ENCODE results near the gene SYNE1. TPM values are rescaled to one million over a fixed set of nuclear protein-coding genes. Genes with fewer than 3 reads are reported as not detected.

The SYNE1 gene
- polyA plus RNA-seq, 1 experiment: 35.7 TPM

- H3K4me3 ChIP-seq (ENCODE audit: low read depth, low read length): no peak overlapping the region
- no peak overlapping the region for H3K27ac ChIP-seq (ENCODE audit: low read depth, low read length)
- ChIA-PET CTCF (interaction anchor here (0.6 to 1.3 kb wide), 6 partner anchors 9 to 543 kb away, joined by 3 to 4 read pairs (median 3); no protein-coding TSS in a partner anchor), POLR2A (no interaction called here)
- DNase-seq (ENCODE audit: low read depth, low spot score): no peak
- TF ChIP-seq CTCF (IDR thresholded peaks at IDR 0.05; ENCODE audit: low read depth, low read length): no peak
- H3K27me3 ChIP-seq (ENCODE audit: control insufficient read depth, insufficient read depth, low read length): no peaks in the 10 kb centered on the region
- no peaks in the 10 kb centered on the region for H3K9me3 ChIP-seq (ENCODE audit: control insufficient read depth, insufficient read depth, low read length)
These were observed 340.4 kb downstream of the SYNE1 start for GRCh38 chr6:152296648-152297376.

GRCh38 chr6:152295920-152296319 is 341.2 kb downstream of the SYNE1 start:
- no peak overlapping the region for H3K4me3 ChIP-seq (ENCODE audit: low read depth, low read length)
- no peak for TF ChIP-seq CTCF (IDR thresholded peaks at IDR 0.05; ENCODE audit: low read depth, low read length)
- no peaks in the 10 kb centered on the region for H3K27me3 ChIP-seq (ENCODE audit: control insufficient read depth, insufficient read depth, low read length)
- no peak overlapping the region for H3K27ac ChIP-seq (ENCODE audit: low read depth, low read length)
- ChIA-PET CTCF (interaction anchor here (0.8 to 1.3 kb wide), 5 partner anchors 10 to 652 kb away, joined by 3 to 4 read pairs (median 3); no protein-coding TSS in a partner anchor), POLR2A (no interaction called here)
- no peaks in the 10 kb centered on the region for H3K9me3 ChIP-seq (ENCODE audit: control insufficient read depth, insufficient read depth, low read length)
- DNase-seq (ENCODE audit: low read depth, low spot score): no peak

GRCh38 chr6:152295346-152295745 is 341.8 kb downstream of the SYNE1 start:
- no peak overlapping the region for H3K27ac ChIP-seq (ENCODE audit: low read depth, low read length)
- no peak for TF ChIP-seq CTCF (IDR thresholded peaks at IDR 0.05; ENCODE audit: low read depth, low read length)
- ChIA-PET CTCF (interaction anchor here (1.0 to 1.2 kb wide), 3 partner anchors 11 to 653 kb away, joined by 3 to 19 read pairs (median 3); no protein-coding TSS in a partner anchor), POLR2A (no interaction called here)
- peak; percentile 93 for DNase-seq (ENCODE audit: low read depth, low spot score)
- H3K4me3 ChIP-seq (ENCODE audit: low read depth, low read length): no peak overlapping the region
- no peaks in the 10 kb centered on the region for H3K9me3 ChIP-seq (ENCODE audit: control insufficient read depth, insufficient read depth, low read length)
- no peaks in the 10 kb centered on the region for H3K27me3 ChIP-seq (ENCODE audit: control insufficient read depth, insufficient read depth, low read length)

GRCh38 chr6:152293404-152293803 is 343.8 kb downstream of the SYNE1 start:
- no peak for DNase-seq (ENCODE audit: low read depth, low spot score)
- Histone ChIP-seq H3K9me3 (ENCODE audit: control insufficient read depth, insufficient read depth, low read length) (no peaks in the 10 kb centered on the region), H3K4me3 (ENCODE audit: low read depth, low read length) (no peak overlapping the region), H3K27me3 (ENCODE audit: control insufficient read depth, insufficient read depth, low read length) (no peaks in the 10 kb centered on the region), H3K27ac (ENCODE audit: low read depth, low read length) (no peak overlapping the region)
- ChIA-PET POLR2A (no interaction called here), CTCF (interaction anchor here (2.4 kb wide), 1 partner anchor 8 kb away, joined by 6 read pairs; no protein-coding TSS in a partner anchor)
- TF ChIP-seq CTCF (IDR thresholded peaks at IDR 0.05; ENCODE audit: low read depth, low read length): no peak

- H3K9me3 ChIP-seq (ENCODE audit: control insufficient read depth, insufficient read depth, low read length): no peaks in the 10 kb centered on the region
- H3K27ac ChIP-seq (ENCODE audit: low read depth, low read length): no peak overlapping the region
- TF ChIP-seq CTCF (IDR thresholded peaks at IDR 0.05; ENCODE audit: low read depth, low read length): no peak
- no peak for DNase-seq (ENCODE audit: low read depth, low spot score)
- H3K27me3 ChIP-seq (ENCODE audit: control insufficient read depth, insufficient read depth, low read length): no peaks in the 10 kb centered on the region
- no peak overlapping the region for H3K4me3 ChIP-seq (ENCODE audit: low read depth, low read length)
- ChIA-PET CTCF (interaction anchor here (2.4 kb wide), 1 partner anchor 9 kb away, joined by 6 read pairs; no protein-coding TSS in a partner anchor), POLR2A (no interaction called here)
These were observed 344.6 kb downstream of the SYNE1 start for GRCh38 chr6:152292555-152292954.
